Measurements from ENCODE around the gene SLC12A2. TPM values are rescaled to one million over a fixed set of nuclear protein-coding genes. Genes with fewer than 3 reads are reported as not detected.
A peak's percentile ranks its signal among the peaks of the same experiment; 100 is the strongest.

The SLC12A2 gene
- polyA plus RNA-seq, 1 of the 3 experiments (the other 2 are of a cell fraction) = 5.6 TPM

DNA sequence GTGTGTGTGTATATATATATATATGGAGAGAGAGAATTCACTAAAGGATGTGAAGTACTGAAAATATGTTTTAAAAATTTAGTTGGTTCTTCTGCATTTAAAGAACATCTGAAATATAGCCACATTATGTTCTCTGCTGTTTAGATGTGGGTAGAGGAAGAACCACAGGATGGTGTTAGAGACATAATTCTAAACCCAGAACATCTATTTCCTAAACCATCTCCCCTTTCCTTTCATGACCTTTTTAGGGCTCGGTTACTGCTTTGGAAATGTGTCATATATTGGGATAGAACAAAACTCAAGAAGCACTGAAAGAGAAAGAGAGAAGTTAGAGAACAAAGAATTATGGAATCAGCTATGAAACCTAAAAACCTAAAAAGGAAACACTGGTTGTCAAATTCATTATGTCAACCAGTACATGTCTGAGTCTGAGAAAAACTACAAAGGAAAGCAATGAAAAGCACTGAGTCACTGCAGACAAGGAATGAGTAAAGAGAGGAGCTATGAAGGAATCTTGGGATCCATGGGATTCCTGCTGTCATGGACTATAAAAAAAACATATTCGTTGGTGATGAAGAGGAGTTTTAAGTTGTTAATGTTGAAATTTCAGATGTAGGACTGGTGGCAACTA, 28.4 kb downstream of the SLC12A2 start:
- Histone ChIP-seq H3K4me3 (ENCODE audit: low read depth in 2 of 2, low read length in 1 of 2) (no peak overlapping the region), H3K27ac (ENCODE audit: low read depth in 2 of 2, low read length in 1 of 2) (peak overlapping the region in 1 of 2 experiments; percentile 33; a peak in 2 of 4 replicates), H3K9me2 (no peaks in the 10 kb centered on the region), H3K27me3 (ENCODE audit: insufficient read depth) (no peaks in the 10 kb centered on the region), H3K4me1 (ENCODE audit: control insufficient read depth in 1 of 2, insufficient read depth in 2 of 2, low read depth in 1 of 2, low read length in 1 of 2) (no peaks in the 10 kb centered on the region), H3K79me2 (ENCODE audit: insufficient read depth) (peaks cover 9% of the 10 kb centered on the region; the same call in 1 of the 2 replicates), H3F3A (replicated peaks; ENCODE audit: insufficient read depth) (peaks cover 7% of the 10 kb centered on the region), H4K20me1 (ENCODE audit: insufficient read depth) (no peaks in the 10 kb centered on the region), H3K9me3 (no peaks in the 10 kb centered on the region), H3K36me3 (replicated peaks in 1 of 2; ENCODE audit: control insufficient read depth in 1 of 2, insufficient read depth in 2 of 2, low read length in 1 of 2) (peaks cover 24 to 25% of the 10 kb centered on the region in 2 experiments), H3K9ac (no peak overlapping the region), H2AFZ (ENCODE audit: low read depth) (no peak overlapping the region), H3K4me2 (no peak overlapping the region)
- no peak for DNase-seq
- ChIA-PET CTCF (interaction anchor here (0.8 kb wide), 1 partner anchor 29 kb away, joined by 3 read pairs; the partner anchor contains the start of gene SLC12A2), POLR2A (no interaction called here)
- 78% methylated on average over 2 of the region's 2 CpGs for WGBS (ENCODE audit: low lambda C conversion rate)
- TF ChIP-seq JUND (IDR thresholded peaks at IDR 0.05) (no peak), RFX5 (IDR thresholded peaks at IDR 0.05; ENCODE audit: low read length) (no peak), NRF1 (IDR thresholded peaks at IDR 0.05; ENCODE audit: low read depth, low read length) (no peak), FOXJ3 (CRISPR knock-in tag; IDR thresholded peaks at IDR 0.05) (no peak), FOXM1 (IDR thresholded peaks at IDR 0.05; ENCODE audit: low read depth) (no peak), RCOR1 (IDR thresholded peaks at IDR 0.05; ENCODE audit: low read length) (no peak), RAD21 (IDR thresholded peaks at IDR 0.05; ENCODE audit: low read length) (no peak), MXI1 (IDR thresholded peaks at IDR 0.05; ENCODE audit: low read depth, low read length) (no peak)

DNA sequence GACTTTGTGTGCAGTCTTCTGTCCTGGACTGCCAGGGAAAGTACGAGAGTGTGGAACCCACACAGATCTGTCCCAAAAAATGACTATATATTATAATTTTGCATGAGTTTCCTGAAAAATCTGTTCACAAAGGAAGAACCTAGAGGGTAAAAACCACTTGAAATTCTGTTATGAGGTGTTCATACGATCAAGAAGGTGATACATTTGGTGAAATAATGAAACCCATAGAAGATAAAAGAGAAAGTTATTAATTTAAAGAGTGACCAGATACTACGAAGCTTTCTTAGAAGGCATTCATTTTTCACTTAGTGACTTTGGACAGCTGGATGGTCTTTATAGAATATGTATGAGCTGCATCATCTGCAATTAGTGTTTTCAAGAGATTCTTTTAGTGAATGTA, 32.9 kb downstream of the SLC12A2 start:
- H3F3A ChIP-seq (replicated peaks; ENCODE audit: insufficient read depth) = peaks cover 7% of the 10 kb centered on the region
- H3K79me2 ChIP-seq (ENCODE audit: insufficient read depth) = no peaks in the 10 kb centered on the region
- no peak for DNase-seq
- no peak overlapping the region for H3K4me2 ChIP-seq
- H3K9me2 ChIP-seq = no peaks in the 10 kb centered on the region
- peaks cover 23 to 50% of the 10 kb centered on the region in 2 experiments for H3K36me3 ChIP-seq (replicated peaks in 1 of 2; ENCODE audit: control insufficient read depth in 1 of 2, insufficient read depth in 2 of 2, low read length in 1 of 2)
- WGBS (ENCODE audit: low lambda C conversion rate) = 96% methylated on average over 3 of the region's 3 CpGs
- no peak overlapping the region for H3K4me3 ChIP-seq (ENCODE audit: low read depth in 2 of 2, low read length in 1 of 2)
- no peaks in the 10 kb centered on the region for H3K4me1 ChIP-seq (ENCODE audit: control insufficient read depth in 1 of 2, insufficient read depth in 2 of 2, low read depth in 1 of 2, low read length in 1 of 2)
- H3K27me3 ChIP-seq (ENCODE audit: insufficient read depth) = no peaks in the 10 kb centered on the region
- H3K9ac ChIP-seq = no peak overlapping the region
- CTCF ChIA-PET = interaction anchor here (1.2 kb wide), 1 partner anchor 35 kb away, joined by 3 read pairs; no protein-coding TSS in a partner anchor
- POLR2A ChIA-PET = no interaction called here
- peaks cover 10% of the 10 kb centered on the region for H3K9me3 ChIP-seq
- H2AFZ ChIP-seq (ENCODE audit: low read depth) = no peak overlapping the region
- H3K27ac ChIP-seq (ENCODE audit: low read depth in 2 of 2, low read length in 1 of 2) = no peak overlapping the region
- TF ChIP-seq EP300 (IDR thresholded peaks at IDR 0.05; ENCODE audit: borderline replicate concordance in 1 of 2, low read depth in 1 of 2, low read length in 1 of 2) = no peak
- TF ChIP-seq NRF1 (IDR thresholded peaks at IDR 0.05; ENCODE audit: low read depth, low read length) = no peak
- TF ChIP-seq, protein P1, sequence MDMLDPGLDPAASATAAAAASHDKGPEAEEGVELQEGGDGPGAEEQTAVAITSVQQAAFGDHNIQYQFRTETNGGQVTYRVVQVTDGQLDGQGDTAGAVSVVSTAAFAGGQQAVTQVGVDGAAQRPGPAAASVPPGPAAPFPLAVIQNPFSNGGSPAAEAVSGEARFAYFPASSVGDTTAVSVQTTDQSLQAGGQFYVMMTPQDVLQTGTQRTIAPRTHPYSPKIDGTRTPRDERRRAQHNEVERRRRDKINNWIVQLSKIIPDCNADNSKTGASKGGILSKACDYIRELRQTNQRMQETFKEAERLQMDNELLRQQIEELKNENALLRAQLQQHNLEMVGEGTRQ (IDR thresholded peaks at IDR 0.05; ENCODE audit: borderline replicate concordance, low read depth, low read length) = no peak
- no peak for TF ChIP-seq YY1 (IDR thresholded peaks at IDR 0.05; ENCODE audit: low read depth)
- TF ChIP-seq, protein P2, sequence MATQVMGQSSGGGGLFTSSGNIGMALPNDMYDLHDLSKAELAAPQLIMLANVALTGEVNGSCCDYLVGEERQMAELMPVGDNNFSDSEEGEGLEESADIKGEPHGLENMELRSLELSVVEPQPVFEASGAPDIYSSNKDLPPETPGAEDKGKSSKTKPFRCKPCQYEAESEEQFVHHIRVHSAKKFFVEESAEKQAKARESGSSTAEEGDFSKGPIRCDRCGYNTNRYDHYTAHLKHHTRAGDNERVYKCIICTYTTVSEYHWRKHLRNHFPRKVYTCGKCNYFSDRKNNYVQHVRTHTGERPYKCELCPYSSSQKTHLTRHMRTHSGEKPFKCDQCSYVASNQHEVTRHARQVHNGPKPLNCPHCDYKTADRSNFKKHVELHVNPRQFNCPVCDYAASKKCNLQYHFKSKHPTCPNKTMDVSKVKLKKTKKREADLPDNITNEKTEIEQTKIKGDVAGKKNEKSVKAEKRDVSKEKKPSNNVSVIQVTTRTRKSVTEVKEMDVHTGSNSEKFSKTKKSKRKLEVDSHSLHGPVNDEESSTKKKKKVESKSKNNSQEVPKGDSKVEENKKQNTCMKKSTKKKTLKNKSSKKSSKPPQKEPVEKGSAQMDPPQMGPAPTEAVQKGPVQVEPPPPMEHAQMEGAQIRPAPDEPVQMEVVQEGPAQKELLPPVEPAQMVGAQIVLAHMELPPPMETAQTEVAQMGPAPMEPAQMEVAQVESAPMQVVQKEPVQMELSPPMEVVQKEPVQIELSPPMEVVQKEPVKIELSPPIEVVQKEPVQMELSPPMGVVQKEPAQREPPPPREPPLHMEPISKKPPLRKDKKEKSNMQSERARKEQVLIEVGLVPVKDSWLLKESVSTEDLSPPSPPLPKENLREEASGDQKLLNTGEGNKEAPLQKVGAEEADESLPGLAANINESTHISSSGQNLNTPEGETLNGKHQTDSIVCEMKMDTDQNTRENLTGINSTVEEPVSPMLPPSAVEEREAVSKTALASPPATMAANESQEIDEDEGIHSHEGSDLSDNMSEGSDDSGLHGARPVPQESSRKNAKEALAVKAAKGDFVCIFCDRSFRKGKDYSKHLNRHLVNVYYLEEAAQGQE (IDR thresholded peaks at IDR 0.05; ENCODE audit: low read depth, low read length) = no peak
- TF ChIP-seq FOXJ3 (CRISPR knock-in tag; IDR thresholded peaks at IDR 0.05) = no peak
- TF ChIP-seq, protein P3, sequence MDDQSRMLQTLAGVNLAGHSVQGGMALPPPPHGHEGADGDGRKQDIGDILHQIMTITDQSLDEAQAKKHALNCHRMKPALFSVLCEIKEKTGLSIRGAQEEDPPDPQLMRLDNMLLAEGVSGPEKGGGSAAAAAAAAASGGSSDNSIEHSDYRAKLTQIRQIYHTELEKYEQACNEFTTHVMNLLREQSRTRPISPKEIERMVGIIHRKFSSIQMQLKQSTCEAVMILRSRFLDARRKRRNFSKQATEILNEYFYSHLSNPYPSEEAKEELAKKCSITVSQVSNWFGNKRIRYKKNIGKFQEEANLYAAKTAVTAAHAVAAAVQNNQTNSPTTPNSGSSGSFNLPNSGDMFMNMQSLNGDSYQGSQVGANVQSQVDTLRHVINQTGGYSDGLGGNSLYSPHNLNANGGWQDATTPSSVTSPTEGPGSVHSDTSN (IDR thresholded peaks at IDR 0.05) = no peak
- TF ChIP-seq RXRA (IDR thresholded peaks at IDR 0.05; ENCODE audit: borderline replicate concordance, low read depth) = no peak
- TF ChIP-seq, protein P4, sequence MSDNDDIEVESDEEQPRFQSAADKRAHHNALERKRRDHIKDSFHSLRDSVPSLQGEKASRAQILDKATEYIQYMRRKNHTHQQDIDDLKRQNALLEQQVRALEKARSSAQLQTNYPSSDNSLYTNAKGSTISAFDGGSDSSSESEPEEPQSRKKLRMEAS (IDR thresholded peaks at IDR 0.05; ENCODE audit: low read depth) = no peak
- TF ChIP-seq, protein P5, sequence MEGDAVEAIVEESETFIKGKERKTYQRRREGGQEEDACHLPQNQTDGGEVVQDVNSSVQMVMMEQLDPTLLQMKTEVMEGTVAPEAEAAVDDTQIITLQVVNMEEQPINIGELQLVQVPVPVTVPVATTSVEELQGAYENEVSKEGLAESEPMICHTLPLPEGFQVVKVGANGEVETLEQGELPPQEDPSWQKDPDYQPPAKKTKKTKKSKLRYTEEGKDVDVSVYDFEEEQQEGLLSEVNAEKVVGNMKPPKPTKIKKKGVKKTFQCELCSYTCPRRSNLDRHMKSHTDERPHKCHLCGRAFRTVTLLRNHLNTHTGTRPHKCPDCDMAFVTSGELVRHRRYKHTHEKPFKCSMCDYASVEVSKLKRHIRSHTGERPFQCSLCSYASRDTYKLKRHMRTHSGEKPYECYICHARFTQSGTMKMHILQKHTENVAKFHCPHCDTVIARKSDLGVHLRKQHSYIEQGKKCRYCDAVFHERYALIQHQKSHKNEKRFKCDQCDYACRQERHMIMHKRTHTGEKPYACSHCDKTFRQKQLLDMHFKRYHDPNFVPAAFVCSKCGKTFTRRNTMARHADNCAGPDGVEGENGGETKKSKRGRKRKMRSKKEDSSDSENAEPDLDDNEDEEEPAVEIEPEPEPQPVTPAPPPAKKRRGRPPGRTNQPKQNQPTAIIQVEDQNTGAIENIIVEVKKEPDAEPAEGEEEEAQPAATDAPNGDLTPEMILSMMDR (IDR thresholded peaks at IDR 0.05) = no peak
- TF ChIP-seq RCOR1 (IDR thresholded peaks at IDR 0.05; ENCODE audit: low read length) = no peak
- no peak for TF ChIP-seq FOXM1 (IDR thresholded peaks at IDR 0.05; ENCODE audit: low read depth)
- TF ChIP-seq ELF1 (IDR thresholded peaks at IDR 0.05) = no peak
- TF ChIP-seq CHD2 (IDR thresholded peaks at IDR 0.05; ENCODE audit: low read length, partially characterized antibody) = no peak
- no peak for TF ChIP-seq MXI1 (IDR thresholded peaks at IDR 0.05; ENCODE audit: low read depth, low read length)
- no peak for TF ChIP-seq TAF1 (IDR thresholded peaks at IDR 0.05; ENCODE audit: borderline replicate concordance, low read depth, low read length)
- no peak for TF ChIP-seq GATA2 (CRISPR knock-in tag; IDR thresholded peaks at IDR 0.05)
- H4K20me1 ChIP-seq (ENCODE audit: insufficient read depth) = no peaks in the 10 kb centered on the region
